Cerebellar nuclear complex (tissue), 1 donor: ENCODE measurements around the gene DIO2.

Experiments used
- DNase-seq, 2 experiments: peaks; one replicate each; lab custom pipeline; 2025; lab: John Stamatoyannopoulos, UW

The DIO2 gene

DNA sequence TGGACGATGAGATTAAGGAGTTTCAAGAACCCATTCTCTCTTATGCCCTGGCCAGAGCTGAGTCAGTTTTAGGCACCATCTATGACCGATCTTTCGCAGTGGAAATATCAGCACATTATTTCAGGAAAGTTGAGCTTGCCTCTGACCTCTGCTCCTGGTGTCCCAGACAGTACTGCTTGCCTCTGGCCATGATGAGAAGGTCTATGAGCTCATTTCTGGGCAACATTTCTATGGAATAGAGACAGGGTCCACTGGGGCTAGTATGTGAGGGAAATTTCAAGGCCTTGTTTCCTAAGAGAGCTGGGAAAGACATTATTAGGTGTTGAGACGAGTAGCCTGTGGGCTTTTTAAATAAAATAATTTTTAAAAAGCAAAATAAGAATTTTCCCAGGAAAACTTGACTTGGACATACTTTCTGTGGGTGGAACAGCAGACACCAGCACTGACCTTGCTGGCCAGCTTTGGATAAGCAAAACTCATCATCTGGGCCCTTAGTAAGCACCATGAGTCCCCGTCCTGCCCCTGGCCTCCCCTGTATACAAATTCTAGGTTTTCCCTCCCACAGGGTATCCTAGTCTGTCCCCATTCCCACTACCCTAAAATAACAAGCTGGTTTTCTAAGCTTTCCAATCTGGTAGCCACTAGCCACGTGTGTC, 43.4 kb downstream of the DIO2 start:
- DNase-seq = no peak

DNA sequence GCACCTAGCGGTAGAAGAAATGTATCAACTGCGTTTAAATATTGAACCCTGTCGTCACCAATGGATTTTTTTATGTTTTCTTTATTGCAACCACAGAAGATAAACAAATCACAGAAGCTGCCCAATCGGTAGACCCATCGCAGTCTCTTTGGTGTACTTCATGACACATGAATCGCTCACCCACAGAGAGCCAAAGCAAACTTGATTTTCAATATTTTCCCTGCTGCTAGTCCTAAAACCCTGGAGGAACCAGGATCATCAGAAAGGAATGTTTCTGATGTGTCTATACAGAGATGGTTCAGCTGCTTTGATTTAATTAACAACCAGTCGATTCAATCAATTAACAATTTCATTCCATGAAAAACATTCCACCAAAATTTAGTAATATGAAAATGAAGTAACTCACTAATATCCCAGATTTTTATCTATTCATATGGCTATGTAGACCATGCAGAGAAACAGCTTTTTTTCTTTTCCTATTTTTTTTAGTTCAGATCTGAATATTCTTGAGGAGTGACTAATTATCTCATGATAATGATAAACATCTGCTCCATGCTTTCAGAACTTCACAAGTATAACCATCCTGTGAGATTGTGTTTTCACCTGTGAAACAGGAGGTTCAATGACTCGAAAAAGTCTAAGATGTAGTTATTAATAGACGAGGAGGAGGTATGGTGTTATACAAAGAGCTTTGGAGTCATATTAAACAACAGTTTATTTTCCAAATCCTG, 46.1 kb downstream of the DIO2 start:
- DNase-seq = no peak

DNA sequence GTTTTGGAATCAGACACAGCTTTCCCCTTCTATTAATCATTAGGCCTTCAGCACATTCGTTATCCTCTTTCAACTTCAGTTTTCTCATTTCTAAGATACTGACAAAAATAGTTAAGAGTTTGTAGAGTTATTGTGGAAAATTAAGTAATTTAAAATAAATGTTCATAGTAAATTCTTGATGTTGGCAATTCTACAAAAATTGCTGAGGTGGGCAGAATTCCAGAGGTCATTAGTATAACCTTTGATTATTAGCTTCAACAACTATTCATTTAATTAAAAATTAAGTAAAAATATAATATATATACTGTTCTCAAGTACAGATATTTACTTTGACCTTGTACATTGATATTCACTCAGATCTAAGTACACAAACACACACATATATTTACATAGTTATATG, 58.5 kb downstream of the DIO2 start:
- no peak for DNase-seq

DNA sequence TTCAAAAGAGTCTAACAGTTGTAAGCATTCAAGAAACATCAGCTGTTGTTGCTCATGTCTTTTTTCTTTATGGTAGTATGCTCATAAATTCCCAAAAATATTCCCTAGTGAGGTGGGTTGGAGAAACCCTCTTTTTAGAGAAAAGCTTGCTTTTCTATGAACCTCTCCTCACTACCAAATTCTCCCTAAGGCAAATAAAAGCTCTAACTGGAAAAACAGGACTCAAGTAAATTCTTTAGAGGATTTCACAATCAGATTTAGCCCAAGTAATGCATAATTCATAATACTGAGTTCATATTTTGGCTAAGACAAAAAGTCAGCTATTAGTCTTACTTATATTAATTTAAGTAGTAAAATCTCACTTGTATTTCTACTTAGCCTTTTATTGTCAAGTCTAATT, 59.1 kb downstream of the DIO2 start:
- no peak for DNase-seq

DNA sequence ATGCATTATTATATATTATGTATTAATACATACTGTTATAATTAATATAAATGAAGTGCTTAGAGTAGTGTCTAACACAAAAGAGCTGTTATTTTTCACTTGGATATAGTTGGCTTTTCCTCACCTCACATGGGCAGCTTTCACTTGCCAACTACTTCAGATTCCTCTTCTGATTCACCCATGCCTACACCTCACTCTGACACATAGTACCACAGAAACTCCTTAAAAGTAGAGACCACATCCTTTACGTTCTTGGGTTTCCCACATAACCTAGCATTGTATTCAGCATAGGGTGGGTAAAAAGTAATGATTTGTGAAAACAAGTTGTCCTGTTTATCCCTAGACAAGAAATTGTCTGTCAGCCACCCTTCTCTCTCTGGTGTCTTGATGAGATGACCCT, 61.0 kb downstream of the DIO2 start:
- DNase-seq = no peak
